Islet of Langerhans (tissue), 1 donor: Measurements from ENCODE around the gene RPP30.

ENCODE experiments used
- FAIRE-seq: peaks from one replicate; lab custom pipeline; 2011; peaks lifted over from hg19 to GRCh38; lab: Jason Lieb, UNC

Gene RPP30

DNA sequence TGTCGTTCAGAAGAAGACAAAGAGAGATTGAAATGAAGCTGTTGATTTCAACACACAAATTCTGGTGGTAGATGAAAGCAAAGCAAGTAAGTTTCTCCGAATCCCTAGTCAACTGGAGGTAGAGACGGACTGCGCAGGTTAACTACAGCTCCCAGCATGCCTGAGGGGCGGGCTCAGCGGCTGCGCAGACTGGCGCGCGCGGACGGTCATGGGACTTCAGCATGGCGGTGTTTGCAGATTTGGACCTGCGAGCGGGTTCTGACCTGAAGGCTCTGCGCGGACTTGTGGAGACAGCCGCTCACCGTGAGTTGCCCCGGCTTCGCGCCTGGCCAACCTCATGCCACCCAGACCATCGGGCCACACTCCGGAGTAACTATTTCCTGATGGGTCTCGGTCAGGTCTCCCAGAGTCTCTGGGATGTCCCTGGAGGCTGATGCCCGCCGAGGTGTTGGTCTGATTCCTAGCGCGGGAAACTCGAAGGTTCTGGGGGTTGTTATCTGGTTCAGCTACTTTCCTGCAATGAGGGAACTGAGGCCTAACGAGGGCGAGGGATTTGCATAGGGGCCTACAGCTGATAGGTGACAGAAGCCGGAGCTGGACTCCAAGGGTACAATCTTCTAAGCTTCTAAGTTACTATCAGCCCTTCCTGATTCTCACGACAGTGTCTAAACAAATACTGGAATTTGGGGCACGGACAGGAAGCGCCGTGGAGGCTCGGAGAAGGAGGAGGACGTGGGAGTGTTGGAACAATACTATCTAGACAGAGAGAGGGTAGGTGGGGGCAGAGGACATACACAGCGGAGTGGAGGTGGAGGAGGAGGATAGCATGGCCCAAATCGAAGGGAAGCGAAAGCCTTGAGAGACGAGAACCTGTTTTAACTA lies at the start of gene RPP30:
Gene RPP30 (plus strand): TSS at position 209 of the 882 bp plus-strand sequence. CDS start 13 bp downstream, at position 222.
- FAIRE-seq: peak; percentile 81

DNA sequence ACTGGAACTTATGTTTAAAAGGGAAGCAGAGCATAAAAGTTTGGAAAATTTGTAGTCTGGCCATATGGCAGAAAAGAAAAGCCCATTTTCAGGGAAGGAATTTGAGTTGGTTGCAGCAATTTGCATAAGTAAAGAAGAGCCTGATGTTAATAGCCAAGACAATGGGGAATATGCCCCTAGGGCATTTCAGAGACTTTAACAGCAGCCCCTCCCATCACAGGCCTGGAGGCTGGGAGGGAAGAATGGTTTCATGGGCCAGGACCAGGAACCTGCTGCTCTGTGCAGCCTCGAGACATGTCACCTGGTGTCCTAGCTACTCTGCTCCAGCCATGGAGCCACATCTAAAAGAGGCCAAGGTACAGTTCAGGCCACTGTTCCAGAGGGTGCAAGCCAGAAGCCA lies 49.3 kb upstream of the RPP30 start:
- no peak for FAIRE-seq

DNA sequence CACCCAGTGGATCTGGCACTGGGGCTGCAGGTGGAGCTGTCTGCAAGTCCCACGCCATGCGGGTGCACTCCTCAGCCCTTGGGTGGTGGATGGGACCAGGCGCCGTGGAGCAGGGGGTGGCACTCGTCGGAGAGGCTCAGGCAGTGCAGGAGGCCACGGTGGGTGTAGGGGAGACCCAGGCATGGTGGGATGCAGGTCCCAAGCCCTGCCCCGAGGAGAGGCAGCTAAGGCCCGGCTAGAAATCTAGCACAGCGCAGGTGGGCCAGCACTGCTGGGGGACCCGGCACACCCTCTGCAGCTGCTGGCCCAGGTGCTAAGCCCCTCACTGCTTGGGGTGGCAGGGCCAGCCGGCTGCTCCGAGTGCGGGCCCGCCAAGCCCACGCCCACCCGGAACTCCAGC lies 39.7 kb upstream of the RPP30 start:
- no peak for FAIRE-seq

DNA sequence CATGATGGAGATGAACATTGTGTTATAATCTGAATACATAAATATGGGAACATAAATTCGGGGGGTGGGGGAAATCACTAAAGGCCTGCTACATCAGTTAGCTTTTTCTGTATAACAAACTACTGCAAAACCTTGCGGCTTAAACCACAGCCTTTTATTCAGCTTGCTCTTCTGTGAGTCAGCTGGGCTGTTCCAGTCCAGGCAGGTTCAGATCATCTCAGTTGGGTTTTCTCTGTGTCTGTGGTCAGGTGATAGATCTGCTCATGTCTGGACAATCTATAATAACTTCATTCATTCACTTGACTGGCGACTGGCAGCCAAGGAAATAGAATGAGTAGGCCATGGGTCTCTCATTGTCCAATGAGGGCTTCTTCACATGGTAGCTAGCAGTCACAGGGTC lies 37.4 kb upstream of the RPP30 start:
- FAIRE-seq: no peak

DNA sequence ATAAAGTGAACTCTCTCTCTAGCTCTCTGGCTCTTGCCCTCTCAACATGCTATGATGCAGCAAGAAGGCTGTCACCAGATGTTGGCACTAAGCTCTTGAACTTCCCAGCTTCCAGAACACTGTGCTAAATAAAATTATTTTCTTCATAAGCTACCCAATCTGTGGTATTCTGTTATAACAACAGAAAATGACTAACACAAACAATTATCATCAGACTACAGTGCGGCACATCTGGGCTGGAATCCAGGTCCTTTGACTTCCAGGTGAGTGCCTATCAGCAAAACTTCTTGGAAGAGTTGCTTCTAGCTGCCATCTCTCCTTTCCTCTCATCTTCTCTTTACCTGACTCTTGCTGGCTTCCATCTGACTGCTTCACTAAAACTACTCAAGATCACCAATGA lies 34.3 kb upstream of the RPP30 start:
- no peak for FAIRE-seq

DNA sequence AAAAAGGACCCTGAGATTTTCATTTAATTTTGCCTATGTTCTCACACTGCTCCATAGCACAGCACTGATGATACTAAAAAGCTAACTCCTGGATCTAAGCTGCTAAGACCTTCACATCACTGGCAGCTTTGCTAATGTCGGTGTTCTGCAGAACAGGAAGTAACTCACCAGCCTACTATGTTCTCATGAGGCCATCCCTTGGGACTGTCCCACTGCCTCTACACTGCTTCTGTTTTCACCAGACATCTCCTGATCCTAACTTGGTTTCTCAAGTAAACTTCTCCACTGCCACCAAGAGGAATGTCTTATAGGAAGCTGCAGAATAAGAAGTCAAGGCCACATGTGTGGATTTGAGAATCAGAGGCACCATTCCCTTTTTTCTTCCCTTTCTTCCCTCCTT lies 29.0 kb upstream of the RPP30 start:
- FAIRE-seq: no peak

DNA sequence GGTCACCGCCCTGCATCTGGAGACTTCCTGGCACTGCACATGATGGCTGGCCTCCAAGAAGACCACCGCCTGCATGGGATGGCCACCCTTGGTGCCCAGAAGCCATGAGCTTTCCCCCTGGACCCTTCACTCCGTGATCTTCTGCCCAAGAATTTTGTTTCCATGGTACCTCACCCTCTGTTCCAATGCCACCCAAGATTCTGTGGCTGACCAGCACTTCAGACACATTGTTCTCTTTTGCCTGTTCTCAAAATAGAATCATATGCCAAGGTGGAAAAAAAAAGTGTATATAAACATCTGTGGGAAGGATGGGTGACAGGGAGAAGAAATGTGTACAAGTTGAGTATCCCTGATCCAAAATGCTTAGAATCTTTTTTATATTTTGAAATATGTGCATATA lies 26.0 kb upstream of the RPP30 start:
- FAIRE-seq: no peak

DNA sequence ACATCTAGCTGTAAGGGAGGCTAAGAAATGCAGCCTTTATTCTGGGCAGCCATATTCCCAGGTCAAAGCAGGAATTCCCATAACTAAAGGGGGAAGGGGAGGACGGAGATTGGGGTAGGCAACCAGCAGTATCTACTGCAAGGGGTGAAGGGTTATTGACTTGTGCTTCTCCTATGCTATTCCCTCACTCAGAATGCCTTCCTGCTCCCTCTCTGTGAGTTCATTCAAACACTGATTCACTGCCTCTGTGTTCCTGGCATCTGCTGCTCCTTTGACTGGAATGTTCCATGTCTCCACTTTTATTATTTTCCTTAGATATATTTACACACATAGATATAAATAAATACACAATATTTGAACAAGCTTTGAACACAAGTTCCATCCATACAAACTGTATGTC lies 25.0 kb upstream of the RPP30 start:
- no peak for FAIRE-seq

DNA sequence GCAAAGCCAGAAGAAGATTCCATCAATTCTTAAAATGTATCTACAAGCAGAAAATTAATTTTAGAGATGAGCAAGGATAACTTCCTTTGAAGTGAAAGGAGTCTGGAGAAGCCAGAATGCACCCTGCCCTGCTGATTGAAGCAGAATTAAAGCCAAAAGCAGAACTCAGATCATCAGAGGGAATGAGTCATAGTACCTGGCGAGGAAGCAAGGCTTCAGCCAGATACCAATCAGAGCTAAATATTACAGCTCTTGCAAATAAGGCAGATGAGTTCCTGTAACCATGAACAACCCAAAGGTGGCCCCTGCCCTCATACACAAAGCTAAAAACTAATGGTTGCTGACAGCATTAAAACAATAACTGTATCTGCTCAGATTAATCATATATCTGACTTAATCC lies 24.3 kb upstream of the RPP30 start:
- FAIRE-seq: peak; percentile 78

DNA sequence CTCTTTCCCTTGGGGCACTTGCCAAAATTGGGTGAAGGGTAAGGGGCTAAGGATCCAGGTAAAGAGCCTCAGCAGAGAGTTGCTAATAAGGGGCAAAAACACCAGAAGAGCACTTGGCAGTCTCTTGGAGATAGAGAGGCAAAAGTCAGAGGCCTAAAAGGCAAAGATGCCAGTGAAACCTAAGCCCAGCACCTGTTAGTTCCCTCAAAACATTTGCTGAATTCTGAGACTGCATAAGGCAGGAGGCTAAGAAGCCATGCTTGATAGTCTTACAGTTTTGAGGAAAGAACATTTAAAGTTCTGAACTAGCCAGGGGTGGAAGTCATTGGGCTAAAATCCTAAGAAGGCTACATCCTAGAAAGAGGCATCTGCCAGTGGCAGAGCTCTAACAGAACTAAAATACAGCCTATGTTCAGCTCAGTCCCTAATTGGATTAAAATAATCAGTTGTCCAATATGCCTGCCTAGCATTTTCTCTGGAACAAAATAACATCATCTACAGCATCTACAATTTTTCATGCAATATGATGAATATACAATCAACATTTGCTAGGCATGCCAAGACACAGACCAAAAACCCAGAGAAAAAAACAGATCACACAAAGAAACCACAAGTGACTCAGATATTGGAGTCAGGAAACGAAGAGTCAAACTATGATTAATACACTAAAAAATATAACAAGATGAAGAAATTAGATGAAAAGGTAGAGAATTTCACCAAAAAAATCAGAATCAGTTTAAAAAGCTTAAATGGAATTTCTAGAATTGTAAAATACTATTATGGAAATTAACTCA lies 21.6 kb upstream of the RPP30 start:
- FAIRE-seq: no peak

DNA sequence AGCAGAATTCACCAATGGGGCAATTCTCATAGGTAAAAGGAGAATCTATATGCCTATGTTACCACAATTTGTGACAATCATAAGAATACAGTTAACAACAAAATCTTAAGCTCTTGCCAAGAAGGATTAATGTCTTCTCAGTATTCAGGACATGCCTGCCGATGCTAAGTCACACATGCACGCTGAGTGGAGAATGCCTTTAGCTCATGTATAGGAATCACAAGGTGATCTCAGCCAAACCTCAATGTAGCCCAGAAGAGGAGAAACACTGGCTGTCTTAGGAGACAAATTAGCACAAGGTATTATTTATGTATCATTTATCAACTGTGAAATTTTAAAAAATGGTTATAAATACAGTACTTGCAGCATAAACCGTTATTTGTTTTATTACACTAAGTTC lies 16.6 kb upstream of the RPP30 start:
- no peak for FAIRE-seq

DNA sequence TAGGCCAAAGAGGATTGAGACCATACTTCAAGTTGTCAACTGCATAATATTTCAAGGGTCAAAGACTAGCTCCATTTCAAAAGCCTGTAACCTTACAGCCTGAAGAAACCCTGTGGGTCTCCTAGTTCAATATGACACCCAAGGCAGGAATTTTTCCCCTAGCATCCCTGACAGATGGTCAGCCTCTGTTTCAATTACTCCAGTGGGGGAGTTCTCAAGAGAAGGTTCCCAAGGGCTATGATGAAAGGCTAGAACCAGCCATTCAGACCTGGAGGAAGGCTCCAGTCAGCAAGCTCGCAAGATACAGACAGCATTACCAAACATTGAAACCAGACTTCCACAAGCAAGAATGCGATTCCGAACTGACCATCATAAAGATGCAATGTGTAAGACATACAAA lies 15.5 kb upstream of the RPP30 start:
- no peak for FAIRE-seq

DNA sequence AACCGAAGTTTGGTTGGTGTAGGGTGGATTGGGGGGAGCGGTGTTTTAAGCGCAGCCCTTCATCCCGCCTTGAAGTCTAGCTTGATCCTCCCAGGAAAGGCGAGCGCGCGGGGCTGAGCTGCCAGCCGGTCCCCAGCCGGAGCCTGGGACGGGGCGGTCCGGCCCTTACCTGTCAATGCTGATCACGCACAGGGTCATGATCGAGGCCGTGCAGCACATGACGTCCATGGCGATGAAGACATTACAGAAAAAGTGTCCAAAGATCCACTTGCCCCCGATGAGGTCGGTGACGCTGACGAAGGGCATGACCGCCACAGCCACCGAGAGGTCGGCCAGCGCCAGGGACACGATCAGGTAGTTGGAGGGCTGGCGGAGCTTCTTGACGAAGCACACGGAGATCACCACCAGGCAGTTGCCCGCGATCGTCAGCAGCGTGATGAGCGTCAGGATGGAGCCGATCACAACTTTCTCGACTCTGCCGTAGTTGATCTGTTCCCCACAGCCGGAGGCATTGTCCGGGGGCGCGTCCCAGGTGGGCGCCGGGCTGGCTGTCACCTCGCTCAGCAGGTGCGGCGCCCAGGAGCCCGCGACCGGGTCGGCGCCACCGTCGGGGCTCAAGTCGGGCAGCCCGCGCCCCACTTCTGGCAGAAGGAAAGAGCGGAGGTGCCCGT lies 14.7 kb upstream of the RPP30 start:
- no peak for FAIRE-seq

DNA sequence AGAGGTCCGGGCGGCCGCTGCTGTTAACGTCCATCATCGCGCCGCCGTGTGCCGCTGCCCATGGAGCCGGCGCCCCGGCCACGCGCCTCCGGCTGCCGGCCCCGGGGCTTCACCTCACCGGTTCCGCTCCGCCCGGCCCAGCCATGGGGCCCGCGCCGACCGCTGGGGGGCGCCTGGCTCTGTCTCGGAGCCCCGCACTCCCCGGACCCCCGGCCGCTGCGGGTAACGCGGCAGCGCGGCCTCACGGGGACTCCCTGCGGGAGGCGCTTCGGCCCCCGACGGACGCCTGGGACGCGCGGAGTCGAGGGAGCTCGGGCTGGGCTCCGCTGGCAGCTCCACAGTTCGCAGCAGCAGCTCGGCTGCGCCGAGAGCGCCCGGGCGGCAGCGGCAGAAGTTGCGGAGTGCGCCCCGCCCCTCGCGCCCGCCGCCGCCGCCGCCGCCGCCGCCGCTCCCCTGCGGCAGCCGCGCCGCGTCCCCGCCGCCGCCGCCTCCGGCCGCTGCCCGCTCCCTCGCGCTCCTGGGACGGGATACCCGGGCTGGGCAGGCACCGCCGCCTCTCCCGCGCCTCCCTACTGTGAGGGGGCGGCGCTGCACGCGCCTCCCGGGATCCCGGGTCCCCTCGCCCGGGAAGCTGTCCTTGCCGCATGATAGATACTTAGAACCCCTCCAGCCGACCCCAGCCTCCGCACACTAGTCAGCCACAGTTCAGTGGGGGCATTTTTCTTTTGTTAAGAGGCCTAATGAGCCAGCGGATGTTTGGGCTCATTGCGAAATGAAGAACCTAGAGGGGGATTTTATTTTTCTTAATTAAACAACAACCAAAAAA lies 13.9 kb upstream of the RPP30 start, which contains the start of gene HTR7:
Gene HTR7 (minus strand): TSS at position 405 of the 826 bp plus-strand sequence. CDS start 368 bp downstream, at position 37.
- FAIRE-seq: no peak

DNA sequence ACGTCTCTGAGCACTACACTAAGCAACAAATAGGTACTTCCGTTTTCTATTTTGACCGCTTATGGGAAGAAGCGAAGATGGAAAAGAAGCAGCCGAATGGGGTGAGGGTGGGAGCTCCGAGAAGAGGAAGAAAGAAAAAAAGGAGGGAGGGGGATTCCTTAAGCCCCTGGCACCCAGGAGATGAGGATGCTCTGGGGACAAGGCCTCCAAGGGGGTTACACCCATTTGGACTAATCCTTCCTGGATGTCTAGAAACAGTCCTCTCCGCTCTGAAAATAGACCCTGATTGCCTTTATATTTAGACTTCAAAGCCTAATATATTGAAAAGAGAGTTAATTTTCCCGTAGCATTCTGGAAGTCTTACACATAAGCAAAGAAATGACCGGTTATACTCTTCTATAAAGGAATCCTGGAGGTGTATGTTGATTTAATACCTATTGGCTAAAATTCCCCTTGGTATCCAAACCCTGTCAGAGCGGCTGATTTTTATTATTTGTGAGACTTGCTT lies 13.3 kb upstream of the RPP30 start:
- FAIRE-seq: no peak

DNA sequence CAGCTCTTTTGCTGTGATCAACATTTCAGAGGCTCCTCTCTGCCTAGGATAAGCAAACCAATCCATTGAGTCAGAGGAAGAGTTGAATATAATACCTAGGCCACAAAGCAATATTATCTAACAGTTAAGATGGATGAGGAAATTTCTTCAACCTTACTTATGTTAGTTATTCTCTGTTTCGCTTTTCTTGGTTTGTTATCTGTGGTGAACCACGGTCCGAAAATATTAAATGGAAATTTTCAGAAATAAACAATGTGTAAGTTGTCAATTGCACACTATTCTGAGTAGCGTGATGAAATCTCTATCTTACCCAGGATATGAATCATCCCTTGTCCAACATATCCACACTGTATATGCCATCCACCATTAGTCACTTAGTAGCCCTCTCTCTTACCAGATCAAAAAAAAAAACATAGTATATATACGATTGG lies 12.4 kb upstream of the RPP30 start:
- no peak for FAIRE-seq

DNA sequence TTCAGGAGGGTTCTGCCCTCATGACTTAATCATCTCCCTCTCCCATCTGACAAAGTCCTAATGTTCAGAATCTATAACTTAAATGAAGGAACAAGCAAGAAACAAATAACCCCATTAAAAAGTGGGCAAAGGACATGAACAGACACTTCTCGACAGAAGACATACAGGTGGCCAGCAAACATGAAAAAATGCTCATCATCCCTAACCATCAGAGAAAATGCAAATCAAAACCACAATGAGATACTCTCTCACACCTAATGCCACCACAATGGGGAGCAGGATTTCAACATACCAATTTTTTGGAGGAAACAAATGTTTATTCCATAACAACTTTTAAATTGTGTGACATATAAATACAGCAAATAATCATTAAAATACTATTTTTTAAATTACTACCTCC lies 11.0 kb upstream of the RPP30 start:
- no peak for FAIRE-seq

DNA sequence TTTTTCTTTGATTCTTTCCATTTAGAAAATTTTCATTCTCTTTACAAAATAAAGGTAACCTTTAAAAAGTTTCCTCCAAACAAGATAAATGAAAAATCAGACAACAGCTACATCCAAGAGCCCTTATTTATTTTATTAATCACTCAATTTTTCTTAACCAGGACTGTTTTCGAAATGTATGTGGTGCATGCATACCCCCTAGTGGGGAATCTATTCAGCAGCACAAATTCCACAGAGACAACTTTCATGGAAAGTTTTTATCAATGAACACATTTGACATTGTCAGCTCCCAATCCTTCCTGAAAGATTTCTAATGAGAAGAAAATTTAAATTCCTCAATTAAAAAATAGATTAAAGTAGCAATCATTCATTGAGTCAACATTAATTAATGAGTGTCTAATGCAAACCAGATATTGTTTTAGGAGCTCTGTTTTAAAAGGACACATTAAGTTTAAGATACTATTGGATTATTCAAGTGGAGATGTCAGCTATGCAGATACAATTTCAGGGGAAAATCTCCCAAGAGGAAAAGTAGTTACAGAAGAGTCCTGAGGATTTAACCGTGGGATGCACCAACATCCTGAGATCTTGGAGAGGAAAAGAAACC lies 8.8 kb upstream of the RPP30 start:
- FAIRE-seq: peak; percentile 98

DNA sequence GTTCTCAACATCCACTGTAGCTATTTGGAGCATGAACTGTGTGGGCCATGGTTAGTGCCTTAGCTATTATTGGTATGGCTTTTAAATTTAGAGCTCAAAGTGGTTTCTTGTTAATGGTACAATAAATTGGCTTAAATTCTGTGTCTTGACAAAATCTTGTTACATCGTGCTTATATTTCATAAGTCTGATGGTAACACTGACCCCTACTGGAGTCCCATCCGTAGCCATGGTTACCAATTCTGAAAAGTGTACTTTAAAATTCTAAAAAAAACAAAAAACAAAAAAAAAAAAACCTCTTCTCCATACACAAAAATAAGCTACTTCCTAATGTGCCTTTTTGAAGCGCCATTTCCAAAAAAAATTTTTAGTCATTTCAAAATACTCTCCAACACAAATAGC lies 6.4 kb upstream of the RPP30 start:
- FAIRE-seq: no peak

DNA sequence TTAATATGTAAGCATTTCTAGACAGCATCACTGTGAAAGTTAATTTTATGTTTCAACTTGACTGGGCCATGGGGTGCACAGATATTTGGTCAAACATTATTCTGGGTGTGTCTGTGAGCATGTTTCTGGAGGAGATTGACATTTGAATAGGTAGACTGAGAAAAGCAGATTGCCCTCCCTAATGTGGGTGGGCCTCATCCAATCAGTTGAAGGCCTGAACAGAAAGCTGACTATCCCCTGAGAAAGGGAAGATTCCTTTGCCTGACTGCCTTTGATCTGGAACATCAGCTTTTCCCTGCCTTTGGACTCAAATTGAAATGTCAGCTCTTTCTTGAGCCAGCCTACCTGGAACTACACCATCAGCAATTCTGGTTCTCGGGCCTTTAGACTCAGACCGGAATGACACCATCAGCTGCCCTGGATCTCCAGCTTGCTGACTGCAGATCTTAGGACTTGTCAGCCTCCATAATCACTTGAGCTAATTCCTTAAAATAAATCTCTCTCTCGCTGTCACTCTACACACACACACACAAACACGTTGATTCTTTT lies 5.7 kb upstream of the RPP30 start:
- no peak for FAIRE-seq

DNA sequence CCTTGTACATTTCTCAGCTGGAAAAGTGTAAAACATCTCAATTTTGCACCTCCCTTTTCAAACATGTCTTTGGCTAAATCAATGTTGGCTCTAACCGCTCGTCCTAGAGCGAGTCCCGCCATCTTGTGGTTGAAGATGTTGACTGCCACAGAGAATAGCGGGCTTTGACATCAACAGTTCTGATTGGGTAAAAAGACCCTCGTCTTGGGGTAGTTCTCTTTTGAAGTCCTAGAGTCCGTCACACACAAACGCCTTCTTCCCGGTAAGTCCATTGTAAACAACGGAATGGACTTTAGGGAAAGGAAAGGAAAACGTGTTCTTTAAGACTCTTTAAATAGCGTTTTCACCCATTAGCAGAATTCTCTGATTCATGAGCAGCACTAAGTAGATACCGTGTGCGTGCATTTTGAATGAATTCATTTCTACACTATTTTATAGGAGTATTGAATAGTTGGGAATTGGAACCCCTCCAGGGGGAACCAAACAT lies 452 bp upstream of the RPP30 start:
- FAIRE-seq: no peak
